ENCODE data around the gene WWOX. TPM values are rescaled to one million over a fixed set of nuclear protein-coding genes. Genes with fewer than 3 reads are reported as not detected.

WWOX gene
- total RNA-seq, 6 experiments from 2014 or later = 0.46 to 3.4 (median 1.3) TPM

DNA sequence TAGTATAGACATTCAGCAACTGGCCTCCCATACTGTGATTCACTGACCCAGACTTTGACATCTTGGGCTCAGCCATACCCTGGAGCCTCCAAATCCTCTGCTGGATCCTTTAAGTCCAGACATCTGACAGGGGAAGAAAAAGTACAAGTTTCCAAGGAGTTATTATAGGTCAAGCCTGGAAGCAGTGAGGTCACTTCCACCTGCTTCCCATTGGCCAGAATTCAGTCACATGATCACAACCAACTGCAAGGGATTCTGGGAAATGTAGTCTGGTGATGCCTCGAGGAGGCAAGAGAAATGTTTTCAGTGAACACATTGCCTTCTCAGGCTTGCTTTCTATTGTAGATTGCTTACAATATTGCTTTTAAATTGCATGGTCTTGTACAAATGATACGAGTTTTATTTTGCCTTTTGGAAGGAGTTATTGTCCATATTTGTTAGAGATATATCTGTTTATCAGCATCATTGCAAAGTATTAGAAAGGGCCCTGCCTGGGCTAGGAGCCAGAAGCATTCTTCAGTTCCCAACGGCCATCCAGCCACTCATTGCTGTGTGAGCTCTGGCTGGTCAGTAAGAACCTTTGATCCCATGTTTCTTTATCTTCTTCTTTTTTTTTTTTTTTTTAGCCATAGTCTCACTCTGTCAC is 696.9 kb downstream of the WWOX start:
- no peaks in the 10 kb centered on the region for H3K4me1 Mint-ChIP-seq (ENCODE audit: low read depth)
- TF ChIP-seq CTCF (IDR thresholded peaks at IDR 0.05) = no peak
- H3K4me3 Mint-ChIP-seq = no peak overlapping the region
- DNase-seq = no peak
- no peak overlapping the region for H3K27ac Mint-ChIP-seq
- peaks cover 51% of the 10 kb centered on the region for H3K9me3 Mint-ChIP-seq
- no peaks in the 10 kb centered on the region for H3K27me3 Mint-ChIP-seq (ENCODE audit: insufficient read depth)
- H3K36me3 Mint-ChIP-seq (ENCODE audit: low read depth) = no peaks in the 10 kb centered on the region

DNA sequence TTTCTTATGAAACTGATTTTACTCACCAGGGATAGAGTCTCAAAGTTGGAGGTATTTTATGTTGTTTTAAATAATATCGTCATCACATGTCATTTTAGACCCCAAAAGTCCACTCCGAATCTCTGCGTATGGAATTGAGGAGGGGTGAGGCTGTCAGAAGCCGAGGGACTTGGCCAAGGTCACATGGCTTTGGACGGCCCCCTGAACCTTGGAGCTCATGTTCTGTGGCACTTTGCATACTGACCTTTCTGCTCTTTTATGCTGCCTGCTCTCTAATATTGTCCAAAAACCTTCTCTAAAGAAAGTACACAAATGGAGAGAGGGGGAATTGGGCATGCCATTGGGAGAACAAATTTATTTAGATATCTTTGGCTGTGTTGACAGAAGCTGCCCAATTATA is 700.0 kb downstream of the WWOX start:
- Mint-ChIP-seq H3K4me1 (ENCODE audit: low read depth) (no peaks in the 10 kb centered on the region), H3K36me3 (ENCODE audit: low read depth) (no peaks in the 10 kb centered on the region; the same call in 1 of the 2 replicates), H3K27ac (no peak overlapping the region), H3K9me3 (peaks cover 38% of the 10 kb centered on the region), H3K4me3 (no peak overlapping the region), H3K27me3 (ENCODE audit: insufficient read depth) (no peaks in the 10 kb centered on the region)
- TF ChIP-seq CTCF (IDR thresholded peaks at IDR 0.05) = no peak
- DNase-seq = no peak

DNA sequence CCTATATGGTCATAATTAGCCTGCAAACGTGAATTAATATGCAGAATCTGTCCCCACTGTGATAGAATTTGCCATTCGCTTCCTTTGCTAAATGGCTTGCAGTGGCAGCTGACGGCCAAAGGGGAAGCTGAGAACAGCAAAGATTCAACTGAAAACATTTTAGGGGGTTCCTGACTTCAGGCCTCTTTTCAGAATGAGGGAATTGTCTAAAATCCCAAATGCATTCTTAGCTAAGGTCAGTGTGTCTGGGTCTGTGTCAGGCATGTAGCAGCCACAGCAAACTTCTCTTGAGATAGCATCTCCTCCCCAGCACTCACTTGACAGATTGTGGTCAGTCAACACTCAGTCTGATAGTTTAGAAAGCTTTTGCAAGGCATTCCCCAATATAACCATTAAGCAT is 701.1 kb downstream of the WWOX start:
- no peak overlapping the region for H3K4me3 Mint-ChIP-seq
- no peaks in the 10 kb centered on the region for H3K27me3 Mint-ChIP-seq (ENCODE audit: insufficient read depth)
- TF ChIP-seq CTCF (IDR thresholded peaks at IDR 0.05) = no peak
- H3K4me1 Mint-ChIP-seq (ENCODE audit: low read depth) = no peaks in the 10 kb centered on the region
- no peaks in the 10 kb centered on the region; the same call in 1 of the 2 replicates for H3K36me3 Mint-ChIP-seq (ENCODE audit: low read depth)
- H3K27ac Mint-ChIP-seq = no peak overlapping the region
- H3K9me3 Mint-ChIP-seq = peaks cover 34% of the 10 kb centered on the region
- no peak for DNase-seq

DNA sequence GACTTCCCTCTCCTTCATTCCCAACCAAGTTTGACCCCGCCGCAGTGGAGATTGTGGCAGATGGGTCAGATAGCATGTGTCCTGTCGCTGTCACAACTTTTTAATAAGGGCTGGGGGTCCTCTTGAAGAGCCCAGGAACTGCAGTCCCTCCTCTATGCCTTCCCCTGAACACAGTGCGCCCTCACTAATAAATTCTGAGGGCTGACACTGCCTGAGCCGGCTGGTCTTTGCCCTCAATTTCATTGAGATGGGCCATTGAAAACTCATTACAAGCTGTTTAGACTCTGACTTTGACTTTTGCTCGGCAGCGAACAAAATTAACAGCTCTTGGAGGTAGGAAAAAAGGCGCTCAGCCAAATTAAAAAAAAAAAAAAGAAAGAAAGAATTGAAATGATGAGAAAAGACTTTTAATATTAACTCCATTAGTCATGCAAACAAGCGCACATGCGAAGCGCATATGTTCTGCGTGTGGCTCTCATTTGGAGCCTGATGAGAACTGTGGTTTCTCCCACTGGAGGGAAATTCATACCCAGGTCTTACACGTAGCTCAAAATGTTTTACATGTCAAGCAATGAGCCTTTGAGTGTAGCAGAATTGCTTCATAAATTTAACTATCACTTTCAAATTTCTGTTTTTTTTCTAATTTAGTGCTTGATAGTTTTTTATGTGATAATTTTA is 704.7 kb downstream of the WWOX start:
- Mint-ChIP-seq H3K27ac (no peak overlapping the region), H3K27me3 (ENCODE audit: insufficient read depth) (no peaks in the 10 kb centered on the region)

GRCh38 chr16:78805556-78805955 is 706.1 kb downstream of the WWOX start:
- Mint-ChIP-seq H3K9me3 (peaks cover 32% of the 10 kb centered on the region), H3K4me1 (ENCODE audit: low read depth) (no peaks in the 10 kb centered on the region), H3K27me3 (ENCODE audit: insufficient read depth) (no peaks in the 10 kb centered on the region), H3K4me3 (no peak overlapping the region), H3K27ac (no peak overlapping the region), H3K36me3 (ENCODE audit: low read depth) (no peaks in the 10 kb centered on the region; the same call in 1 of the 2 replicates)
- DNase-seq = no peak
- no peak for TF ChIP-seq CTCF (IDR thresholded peaks at IDR 0.05)

More for the DNA sequence above, 704.7 kb downstream of the WWOX start:
- no peak for DNase-seq
- H3K4me3 Mint-ChIP-seq = no peak overlapping the region
- H3K9me3 Mint-ChIP-seq = peaks cover 35% of the 10 kb centered on the region
- H3K36me3 Mint-ChIP-seq (ENCODE audit: low read depth) = no peaks in the 10 kb centered on the region; the same call in 1 of the 2 replicates
- no peaks in the 10 kb centered on the region for H3K4me1 Mint-ChIP-seq (ENCODE audit: low read depth)
- TF ChIP-seq CTCF (IDR thresholded peaks at IDR 0.05) = no peak
